Kidney glomerular epithelial cell (primary cell): ENCODE results near the gene SLC6A19.

Source experiments
- DNase-seq: peaks from one replicate; lab custom pipeline; 2025; lab: John Stamatoyannopoulos, UW

Gene SLC6A19

GRCh38 chr5:1209896-1210776, 8.7 kb downstream of the SLC6A19 start:
- no peak for DNase-seq

GRCh38 chr5:1210832-1211251, 9.4 kb downstream of the SLC6A19 start:
- no peak for DNase-seq

- DNase-seq = no peak
Observed at GRCh38 chr5:1211701-1212100, 10.3 kb downstream of the SLC6A19 start.

GRCh38 chr5:1212271-1212670, 10.9 kb downstream of the SLC6A19 start:
- DNase-seq = no peak

GRCh38 chr5:1212881-1213280, 11.5 kb downstream of the SLC6A19 start:
- no peak for DNase-seq

GRCh38 chr5:1213508-1214162, 12.2 kb downstream of the SLC6A19 start:
- no peak for DNase-seq

GRCh38 chr5:1214163-1214935, 13.0 kb downstream of the SLC6A19 start:
- DNase-seq = no peak

GRCh38 chr5:1214936-1215220, 13.5 kb downstream of the SLC6A19 start:
- no peak for DNase-seq

- no peak for DNase-seq
Observed at GRCh38 chr5:1215320-1216096, 14.1 kb downstream of the SLC6A19 start.

GRCh38 chr5:1216211-1216917, 15.0 kb downstream of the SLC6A19 start:
- DNase-seq = no peak

GRCh38 chr5:1216918-1217295, 15.5 kb downstream of the SLC6A19 start:
- no peak for DNase-seq

GRCh38 chr5:1217596-1218206, 16.3 kb downstream of the SLC6A19 start:
- DNase-seq = no peak

GRCh38 chr5:1218351-1219080, 17.1 kb downstream of the SLC6A19 start:
- DNase-seq = no peak

- no peak for DNase-seq
Observed at GRCh38 chr5:1219098-1219767, 17.8 kb downstream of the SLC6A19 start.

GRCh38 chr5:1219768-1220100, 18.3 kb downstream of the SLC6A19 start:
- DNase-seq = no peak

GRCh38 chr5:1220351-1220750, 19.0 kb downstream of the SLC6A19 start:
- no peak for DNase-seq

- DNase-seq = no peak
Observed at GRCh38 chr5:1220831-1221230, 19.4 kb downstream of the SLC6A19 start.

- no peak for DNase-seq
Observed at GRCh38 chr5:1221721-1222120, 20.3 kb downstream of the SLC6A19 start.

- no peak for DNase-seq
Observed at GRCh38 chr5:1222147-1222546, 20.8 kb downstream of the SLC6A19 start.
